Astrocyte (in vitro differentiated cells and primary cell): Measurements from ENCODE around the gene B3GALNT1.

Source experiments
- EZH2 ChIP-seq: IDR thresholded peaks from 2 replicates; pipeline ENCODE4 v1.6.1; 2012; ENCODE audit warnings: mild to moderate bottlenecking, low read length, inconsistent platforms; ENCODE audit not compliant: insufficient read depth
- TF ChIP-seq, protein P1 (sequence below): IDR thresholded peaks from 2 replicates; pipeline ENCODE4 v1.5.1; 2011; ENCODE audit warnings: low read depth, mild to moderate bottlenecking, inconsistent platforms, low read length, moderate library complexity; ENCODE audit not compliant: insufficient read depth

DNA sequence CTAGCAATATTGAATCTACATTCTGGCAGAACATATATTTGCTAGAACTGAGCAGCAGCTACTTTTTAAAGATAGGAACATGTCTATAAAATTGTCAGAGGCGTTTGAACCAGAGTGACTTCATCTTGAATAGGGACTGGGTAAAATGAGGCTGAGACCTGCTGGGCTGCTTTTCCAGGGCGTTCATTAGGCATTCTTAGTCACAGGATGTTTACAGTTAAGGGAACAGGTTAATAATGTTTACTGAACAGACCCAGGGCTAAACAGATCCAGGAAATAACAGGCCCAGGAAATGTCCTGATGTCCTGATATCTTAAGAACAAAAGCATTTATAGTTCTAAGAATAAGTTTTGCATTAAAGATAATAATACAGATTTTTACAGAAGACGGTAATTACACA lies 34.5 kb upstream of the B3GALNT1 start:
- TF ChIP-seq EZH2, result no peak
- TF ChIP-seq, protein P1, sequence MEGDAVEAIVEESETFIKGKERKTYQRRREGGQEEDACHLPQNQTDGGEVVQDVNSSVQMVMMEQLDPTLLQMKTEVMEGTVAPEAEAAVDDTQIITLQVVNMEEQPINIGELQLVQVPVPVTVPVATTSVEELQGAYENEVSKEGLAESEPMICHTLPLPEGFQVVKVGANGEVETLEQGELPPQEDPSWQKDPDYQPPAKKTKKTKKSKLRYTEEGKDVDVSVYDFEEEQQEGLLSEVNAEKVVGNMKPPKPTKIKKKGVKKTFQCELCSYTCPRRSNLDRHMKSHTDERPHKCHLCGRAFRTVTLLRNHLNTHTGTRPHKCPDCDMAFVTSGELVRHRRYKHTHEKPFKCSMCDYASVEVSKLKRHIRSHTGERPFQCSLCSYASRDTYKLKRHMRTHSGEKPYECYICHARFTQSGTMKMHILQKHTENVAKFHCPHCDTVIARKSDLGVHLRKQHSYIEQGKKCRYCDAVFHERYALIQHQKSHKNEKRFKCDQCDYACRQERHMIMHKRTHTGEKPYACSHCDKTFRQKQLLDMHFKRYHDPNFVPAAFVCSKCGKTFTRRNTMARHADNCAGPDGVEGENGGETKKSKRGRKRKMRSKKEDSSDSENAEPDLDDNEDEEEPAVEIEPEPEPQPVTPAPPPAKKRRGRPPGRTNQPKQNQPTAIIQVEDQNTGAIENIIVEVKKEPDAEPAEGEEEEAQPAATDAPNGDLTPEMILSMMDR, result no peak
